HG03432 (cell line): ENCODE results near the gene LINC01488.

ENCODE experiments used
- ATAC-seq: cut with Tn5 transposase; IDR thresholded peaks from one replicate; pipeline ENCODE4 v1.9.1; 2021; ENCODE audit warnings: mild to moderate bottlenecking, moderate library complexity; ENCODE audit not compliant: unreplicated experiment

The LINC01488 gene

GRCh38 chr11:69476509-69476961, 4.9 kb upstream of the LINC01488 start:
- no peak for ATAC-seq

- no peak for ATAC-seq
These were observed 4.4 kb upstream of the LINC01488 start for GRCh38 chr11:69477086-69477485.

- no peak for ATAC-seq
These were observed 1.7 kb upstream of the LINC01488 start for GRCh38 chr11:69479591-69480271.

GRCh38 chr11:69480547-69481392, 693 bp upstream of the LINC01488 start:
- no peak for ATAC-seq

- no peak for ATAC-seq
These were observed 859 bp downstream of the LINC01488 start for GRCh38 chr11:69482322-69482721.

GRCh38 chr11:69483170-69483569, 1.7 kb downstream of the LINC01488 start:
- no peak for ATAC-seq

- no peak for ATAC-seq
These were observed 2.4 kb downstream of the LINC01488 start for GRCh38 chr11:69483691-69484426.

GRCh38 chr11:69484427-69485259, 3.2 kb downstream of the LINC01488 start:
- no peak for ATAC-seq

- ATAC-seq: no peak
These were observed 4.0 kb downstream of the LINC01488 start for GRCh38 chr11:69485337-69486041.

GRCh38 chr11:69486056-69486772, 4.8 kb downstream of the LINC01488 start:
- no peak for ATAC-seq

GRCh38 chr11:69486773-69487291, 5.4 kb downstream of the LINC01488 start:
- ATAC-seq: no peak

GRCh38 chr11:69487391-69487790, 5.9 kb downstream of the LINC01488 start:
- no peak for ATAC-seq

- ATAC-seq: no peak
These were observed 6.5 kb downstream of the LINC01488 start for GRCh38 chr11:69487849-69488542.

- no peak for ATAC-seq
These were observed 7.1 kb downstream of the LINC01488 start for GRCh38 chr11:69488543-69488940.

GRCh38 chr11:69489031-69489745, 7.7 kb downstream of the LINC01488 start:
- ATAC-seq: no peak

GRCh38 chr11:69489746-69490365, 8.4 kb downstream of the LINC01488 start:
- ATAC-seq: no peak

GRCh38 chr11:69490516-69490915, 9.1 kb downstream of the LINC01488 start:
- ATAC-seq: no peak
